GM12878 (cell line): Measurements from ENCODE around the gene CERK. TPM values are rescaled to one million over a fixed set of nuclear protein-coding genes. Genes with fewer than 3 reads are reported as not detected.

Experiments
- ATAC-seq: fragments of 200-7000 bp; cut with Tn5 transposase; 3 replicates; pipeline ENCODE4 v1.9.1; 2020; ENCODE audit warnings: mild to moderate bottlenecking, moderate library complexity
- BruUV-seq: library from RNA; stranded (reverse); fragments of 400-500 nt; replicated peaks from 2 replicates; lab custom pipeline; 2021; lab: Mats Ljungman, UMichigan
- CTCF ChIA-PET: fragments of 300-600 bp; sonication (Branson Sonifier 250); formaldehyde crosslinking; extraction: SDS; loops from one replicate; lab custom pipeline; 2021; ENCODE audit warnings: inconsistent platforms; lab: Yijun Ruan, JAX
- POLR2A ChIA-PET: fragments of 350-600 bp; formaldehyde crosslinking; extraction: SDS; loops from one replicate; lab custom pipeline; 2021; ENCODE audit warnings: inconsistent platforms; lab: Charles Lee
- RAD21 ChIA-PET: fragments of 300-600 bp; sonication (Branson Sonifier 250); formaldehyde crosslinking; loops from one replicate; lab custom pipeline; 2023; ENCODE audit warnings: antibody characterized with exemption; ENCODE audit not compliant: unreplicated experiment; lab: Charles Lee
- SMC1A ChIA-PET: fragments of 300-600 bp; sonication (Branson Sonifier 250); formaldehyde crosslinking; loops from one replicate; lab custom pipeline; 2023; ENCODE audit not compliant: unreplicated experiment, uncharacterized antibody; lab: Charles Lee
- DNase-seq: peaks from one replicate; pipeline ENCODE4 v3.0.0-alpha.2; 2011; ENCODE audit warnings: low read depth, low spot score
- FAIRE-seq: peaks from 3 replicates; lab custom pipeline; 2011; peaks lifted over from hg19 to GRCh38; lab: Jason Lieb, UNC
- H2AFZ ChIP-seq: 2 replicates; pipeline ENCODE4 v1.6.0; 2011; ENCODE audit warnings: low read depth, low read length, control low read depth; ENCODE audit not compliant: control insufficient read depth
- H3K27ac ChIP-seq: 2 replicates; pipeline ENCODE4 v1.5.1; 2011; ENCODE audit warnings: control low read depth; ENCODE audit not compliant: control insufficient read depth, insufficient read depth
- H3K27me3 ChIP-seq, 2 experiments: replicated peaks in 1 of 2; 2 replicates each; pipeline versions ENCODE4 v1.6.0 to v1.6.1; 2011; ENCODE audit warnings: low read length in 1 of 2; ENCODE audit not compliant: control insufficient read depth in 2 of 2, insufficient read depth in 2 of 2
- H3K36me3 ChIP-seq, 2 experiments: 2 replicates each; pipeline ENCODE4 v1.5.1; 2011; ENCODE audit warnings: low read length in 1 of 2; ENCODE audit not compliant: control insufficient read depth in 2 of 2, insufficient read depth in 2 of 2
- H3K4me1 ChIP-seq: 2 replicates; pipeline ENCODE4 v1.6.1; 2011; ENCODE audit warnings: mild to moderate bottlenecking, low read length, moderate library complexity, mixed read lengths; ENCODE audit not compliant: control insufficient read depth, insufficient read depth
- H3K4me2 ChIP-seq: 2 replicates; pipeline ENCODE4 v1.6.0; 2011; ENCODE audit warnings: control low read depth; ENCODE audit not compliant: control insufficient read depth, insufficient read depth
- H3K4me3 ChIP-seq: fragments of 200-600 bp; sonication (generic); 2 replicates; pipeline ENCODE4 v1.5.1; 2016
- H3K79me2 ChIP-seq: 2 replicates; pipeline ENCODE4 v1.6.0; 2011; ENCODE audit warnings: low read length; ENCODE audit not compliant: control insufficient read depth, insufficient read depth
- H3K9ac ChIP-seq: 2 replicates; pipeline ENCODE4 v1.8.0; 2011; ENCODE audit warnings: low read length, control low read depth, mixed read lengths; ENCODE audit not compliant: control insufficient read depth, insufficient read depth
- H3K9me3 ChIP-seq: replicated peaks from 3 replicates; pipeline ENCODE4 v1.5.1; 2011; ENCODE audit warnings: mild to moderate bottlenecking, low read length; ENCODE audit not compliant: control insufficient read depth, insufficient read depth
- H4K20me1 ChIP-seq: 2 replicates; pipeline ENCODE4 v1.6.0; 2011; ENCODE audit not compliant: control insufficient read depth, insufficient read depth
- BHLHE40 ChIP-seq, 2 experiments: fragments of 450-650 bp in 1 of 2; IDR thresholded peaks; 2 replicates each; pipeline ENCODE4 v1.6.1; 2011 to 2017; ENCODE audit warnings: low read depth in 2 of 2, borderline replicate concordance in 1 of 2, improper control_type of control experiment in 1 of 2, low read length in 1 of 2, mild to moderate bottlenecking in 1 of 2
- SKIL ChIP-seq: fragments of 450-650 bp; IDR thresholded peaks from 2 replicates; pipeline ENCODE4 v1.6.1; 2017; ENCODE audit warnings: mild to moderate bottlenecking, low read depth, inconsistent platforms; ENCODE audit not compliant: poor library complexity, severe bottlenecking
- WRNIP1 ChIP-seq: IDR thresholded peaks from 2 replicates; pipeline ENCODE4 v1.6.1; 2011; ENCODE audit warnings: low read depth, low read length, improper control_type of control experiment, borderline replicate concordance
- ZNF274 ChIP-seq: IDR thresholded peaks from one replicate; pipeline ENCODE4 v1.8.0; 2011; ENCODE audit not compliant: insufficient read length, insufficient read depth
- WGBS: methylation state at CpG from one replicate; pipeline ENCODE4 v1.1.6; 2016; ENCODE audit warnings: low lambda C conversion rate; ENCODE audit not compliant: insufficient replicate concordance, insufficient coverage; ENCODE audit errors: missing lambda C conversion rate; 5-methylcytosine and 5-hydroxymethylcytosine counted together
- in situ Hi-C: fragments of 300-500 bp; cut with MboI; formaldehyde crosslinking; loops from 9 replicates; pipeline ENCODE4 v1.14.3; 2018; ENCODE audit warnings: mixed read lengths
- intact Hi-C: fragments of 100-400 bp; cut with micrococcal nuclease; formaldehyde crosslinking; loops from one replicate; pipeline ENCODE4 v1.14.2; 2022; ENCODE audit not compliant: unreplicated experiment
- polyA plus RNA-seq, 11 experiments: library from polyadenylated mRNA; depleted of rRNA in 4 of 11; unstranded in 6 of 11; stranded (reverse) in 5 of 11; fragments of >200 nt; fragmentation: Nextera tagmentation in 4 of 11; fragmentation: Illumina TruSeq in 1 of 11; extraction: Ambion mirVana in 4 of 11; extraction: Trizol in 1 of 11; gene quantifications; 1 replicate in 1 of 11; 2 replicates in 10 of 11; pipeline versions ENCODE4 v1.2.1 to v1.2.3, GENCODE V29; 2011 to 2016; ENCODE audit warnings: inconsistent platforms in 2 of 11, missing spikeins in 2 of 11, low read depth in 1 of 11
- total RNA-seq, 4 experiments: library from RNA; depleted of rRNA in 3 of 4; stranded (reverse); fragments of >200 nt in 3 of 4; fragmentation: Illumina TruSeq in 1 of 4; extraction: Trizol in 1 of 4; gene quantifications; 2 replicates each; pipeline versions ENCODE4 v1.2.1 to v1.2.3, GENCODE V29; 2013 to 2021

The CERK gene
- total and polyA plus RNA-seq, 10 of the 15 experiments (the other 5 are each of a cell fraction or from before 2014, with no cell fraction given): 4.0 to 41.1 (median 30.2) TPM

- ChIA-PET CTCF (interaction anchor here (1.2 to 8.2 kb wide), 5 partner anchors 15 to 212 kb away, joined by 3 to 117 read pairs (median 12); partner anchors contain the start of gene TBC1D22A), RAD21 (interaction anchor here (0.7 to 3.8 kb wide), 5 partner anchors 10 to 28 kb away, joined by 3 to 82 read pairs (median 18); partner anchors contain the start of gene TBC1D22A), POLR2A (interaction anchor here (0.6 to 5.2 kb wide), 4 partner anchors 11 to 378 kb away, joined by 6 to 56 read pairs (median 10); partner anchors contain the start of gene TBC1D22A), SMC1A (interaction anchor here (1.0 to 5.9 kb wide), 7 partner anchors 9 to 40 kb away, joined by 3 to 72 read pairs (median 5); partner anchors contain the start of gene TBC1D22A)
- peak overlapping the region; percentile 94 for H3K27ac ChIP-seq
- peak overlapping the region; percentile 75 for H3K4me2 ChIP-seq
- DNase-seq (no peak), FAIRE-seq (no peak), ATAC-seq (peak; percentile 2; the same call in 1 of the 3 replicates)
- H3K4me1 ChIP-seq: peaks cover 55% of the 10 kb centered on the region
- peak; percentile 4 to 34; a peak in 1 of 4 replicates for TF ChIP-seq BHLHE40 (IDR thresholded peaks at IDR 0.05; ENCODE audit: borderline replicate concordance in 1 of 2, low read depth in 2 of 2, low read length in 1 of 2)
- TF ChIP-seq WRNIP1: 0 out of 2 replicates have a peak, but pooled peaks have one; percentile 25
- no peak for TF ChIP-seq ZNF274
- TF ChIP-seq SKIL: no peak
- WGBS: 3% methylated on average over 20 of the region's 20 CpGs
- in situ Hi-C loops: loop anchor here (25.0 kb wide), 1 partner anchor 1312 kb away; no protein-coding TSS in a partner anchor
- no peak overlapping the region for H2AFZ ChIP-seq
- no peaks in the 10 kb centered on the region for H3K9me3 ChIP-seq
- H3K79me2 ChIP-seq: peaks cover 71% of the 10 kb centered on the region
- intact Hi-C loops: loop anchor here (1.0 to 10.0 kb wide), 2 partner anchors 13 to 180 kb away; partner anchors contain the start of gene TBC1D22A
- H3K4me3 ChIP-seq: peak overlapping the region; percentile 73
- H4K20me1 ChIP-seq: peaks cover 5% of the 10 kb centered on the region; the same call in 1 of the 2 replicates
- H3K36me3 ChIP-seq: peaks cover 1 to 3% of the 10 kb centered on the region in 2 experiments; a peak in 2 of 4 replicates
- H3K9ac ChIP-seq: peak overlapping the region; percentile 59
- H3K27me3 ChIP-seq: no peaks in the 10 kb centered on the region
- no TSS peak for BruUV-seq
Observed at GRCh38 chr22:46774980-46775849, 37.2 kb upstream of the CERK start.
